Choroid plexus epithelial cell (primary cell): ENCODE results near the gene UQCRH.
A peak's percentile ranks its signal among the peaks of the same experiment; 100 is the strongest.

Experiments used
- DNase-seq: peaks from one replicate; pipeline ENCODE4 v3.0.0-alpha.2; 2010; ENCODE audit warnings: low read depth
- H3K4me3 ChIP-seq: 2 replicates; pipeline ENCODE4 v1.5.1; 2011; ENCODE audit warnings: low read depth, mild to moderate bottlenecking, control low read depth, low read length, moderate library complexity
- TF ChIP-seq, protein P1 (sequence below): conservative IDR thresholded peaks from 2 replicates; pipeline ENCODE4 v1.5.1; 2011; ENCODE audit warnings: low read depth, mild to moderate bottlenecking, control low read depth, inconsistent platforms, low read length, moderate library complexity

UQCRH gene

DNA sequence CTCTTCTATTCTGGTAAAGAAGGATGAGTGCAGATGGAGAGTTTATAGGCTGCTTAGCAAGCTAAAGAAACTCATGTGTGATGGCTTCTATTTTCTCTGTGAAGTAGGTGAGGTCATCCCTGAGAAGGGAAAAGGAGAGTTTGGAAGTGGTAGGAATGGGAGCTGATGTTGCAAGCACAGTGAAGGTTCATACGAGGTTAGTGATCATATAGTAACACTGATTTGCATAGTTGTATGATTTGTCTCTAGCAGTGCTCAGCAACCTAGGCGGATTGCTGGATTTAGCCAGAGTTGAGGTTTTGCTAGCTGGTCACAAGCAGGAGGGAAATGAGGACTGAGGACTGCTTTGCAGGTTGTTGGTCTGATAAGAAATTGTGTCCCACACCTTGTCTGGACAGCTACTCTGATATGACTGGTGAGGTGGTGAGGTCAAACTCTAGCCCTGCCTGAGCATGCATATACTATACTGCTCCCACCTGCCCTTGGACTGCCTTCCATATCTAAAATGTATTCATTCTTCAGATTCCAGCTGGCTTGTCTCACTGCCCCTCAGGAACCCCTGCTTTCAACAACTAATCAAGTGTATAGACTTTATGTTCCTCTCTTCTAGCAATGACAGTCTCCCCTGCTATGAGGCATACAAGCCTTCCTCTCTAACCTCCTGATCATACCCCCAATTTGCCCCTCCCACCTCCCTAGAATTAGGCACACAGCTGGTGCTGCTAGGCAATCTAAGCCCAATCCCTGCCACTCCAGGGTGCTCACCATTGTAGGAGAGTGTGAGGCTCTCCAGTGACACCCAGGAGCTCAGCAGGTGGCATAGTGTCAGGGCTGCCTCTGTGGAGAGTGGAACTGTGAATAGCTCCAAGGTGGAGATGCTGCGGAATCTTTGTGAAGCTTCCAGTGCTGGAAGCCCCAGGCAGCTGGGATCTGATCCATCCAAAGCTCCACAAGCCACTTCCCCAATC is 18.6 kb upstream of the UQCRH start:
- DNase-seq = peak; percentile 28
- no peak overlapping the region for H3K4me3 ChIP-seq
- TF ChIP-seq, protein P1, sequence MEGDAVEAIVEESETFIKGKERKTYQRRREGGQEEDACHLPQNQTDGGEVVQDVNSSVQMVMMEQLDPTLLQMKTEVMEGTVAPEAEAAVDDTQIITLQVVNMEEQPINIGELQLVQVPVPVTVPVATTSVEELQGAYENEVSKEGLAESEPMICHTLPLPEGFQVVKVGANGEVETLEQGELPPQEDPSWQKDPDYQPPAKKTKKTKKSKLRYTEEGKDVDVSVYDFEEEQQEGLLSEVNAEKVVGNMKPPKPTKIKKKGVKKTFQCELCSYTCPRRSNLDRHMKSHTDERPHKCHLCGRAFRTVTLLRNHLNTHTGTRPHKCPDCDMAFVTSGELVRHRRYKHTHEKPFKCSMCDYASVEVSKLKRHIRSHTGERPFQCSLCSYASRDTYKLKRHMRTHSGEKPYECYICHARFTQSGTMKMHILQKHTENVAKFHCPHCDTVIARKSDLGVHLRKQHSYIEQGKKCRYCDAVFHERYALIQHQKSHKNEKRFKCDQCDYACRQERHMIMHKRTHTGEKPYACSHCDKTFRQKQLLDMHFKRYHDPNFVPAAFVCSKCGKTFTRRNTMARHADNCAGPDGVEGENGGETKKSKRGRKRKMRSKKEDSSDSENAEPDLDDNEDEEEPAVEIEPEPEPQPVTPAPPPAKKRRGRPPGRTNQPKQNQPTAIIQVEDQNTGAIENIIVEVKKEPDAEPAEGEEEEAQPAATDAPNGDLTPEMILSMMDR = no peak

DNA sequence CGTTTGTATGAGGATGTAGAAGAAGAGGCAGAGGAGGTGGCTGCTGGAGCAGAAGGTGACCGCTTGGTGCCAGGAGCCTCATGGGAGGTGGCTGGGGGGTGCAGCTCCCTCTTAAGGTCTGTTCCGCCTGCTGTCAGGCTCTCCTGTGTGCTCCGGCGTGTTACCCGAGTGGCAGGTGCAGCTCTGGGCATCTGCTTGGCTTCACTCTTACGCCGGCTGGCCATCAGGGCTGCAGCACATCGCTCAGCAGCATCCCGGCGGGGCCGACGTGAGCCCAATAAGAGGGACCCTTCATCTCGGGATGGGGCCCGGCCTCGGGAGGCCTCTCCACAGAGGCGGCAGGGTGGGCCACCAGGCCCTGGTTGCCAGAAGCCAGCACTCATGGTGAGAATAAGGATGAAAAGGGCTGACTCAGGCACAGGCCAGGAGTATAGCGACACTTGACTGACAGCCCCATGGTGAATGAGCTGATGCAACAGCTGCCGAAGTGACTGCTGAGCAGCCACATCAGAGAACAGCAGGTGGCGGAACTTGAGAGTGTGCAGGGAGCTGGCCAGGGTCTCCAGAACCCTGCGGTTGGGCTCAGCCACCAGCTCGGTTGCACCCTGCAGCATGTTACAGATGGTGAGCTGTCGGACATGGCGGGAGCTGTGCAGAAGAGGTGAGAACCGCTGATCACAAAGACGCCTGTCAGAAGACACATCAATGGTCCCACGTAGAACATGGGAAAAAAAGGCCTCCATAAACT is 17.6 kb upstream of the UQCRH start:
- no peak for DNase-seq
- no peak overlapping the region for H3K4me3 ChIP-seq
- TF ChIP-seq, protein P1 = no peak

DNA sequence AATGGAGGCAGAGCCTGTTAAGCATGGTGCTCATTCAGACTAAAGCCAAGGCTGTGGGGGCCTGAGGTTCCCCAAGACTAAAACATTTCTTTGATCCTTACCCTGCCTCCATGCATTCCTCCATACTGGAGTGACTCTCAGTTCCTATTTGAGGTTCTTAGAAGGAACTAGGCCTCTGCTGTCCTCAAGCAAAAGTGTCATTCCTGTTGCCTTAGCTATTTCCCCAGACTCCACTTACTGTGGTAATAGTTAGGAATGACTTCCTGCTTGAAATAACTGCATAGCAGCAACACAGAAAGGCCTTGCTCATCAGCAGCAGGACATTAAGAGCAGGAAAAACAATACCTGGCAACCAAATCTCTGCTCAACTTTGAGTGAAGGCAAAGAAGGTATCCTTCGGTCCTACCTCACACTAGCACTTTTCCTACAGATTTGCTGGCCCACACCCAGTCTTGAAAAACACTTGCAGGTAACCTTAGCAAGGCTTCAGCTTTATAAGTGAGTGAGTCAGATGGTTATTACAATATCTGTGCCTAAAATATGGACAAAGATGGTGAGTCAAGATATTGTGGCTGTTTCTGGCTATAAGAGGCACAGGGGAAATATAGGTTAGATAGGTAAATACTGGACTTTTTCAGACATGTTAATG is 14.9 kb upstream of the UQCRH start:
- no peak overlapping the region for H3K4me3 ChIP-seq
- TF ChIP-seq, protein P1 = no peak

DNA sequence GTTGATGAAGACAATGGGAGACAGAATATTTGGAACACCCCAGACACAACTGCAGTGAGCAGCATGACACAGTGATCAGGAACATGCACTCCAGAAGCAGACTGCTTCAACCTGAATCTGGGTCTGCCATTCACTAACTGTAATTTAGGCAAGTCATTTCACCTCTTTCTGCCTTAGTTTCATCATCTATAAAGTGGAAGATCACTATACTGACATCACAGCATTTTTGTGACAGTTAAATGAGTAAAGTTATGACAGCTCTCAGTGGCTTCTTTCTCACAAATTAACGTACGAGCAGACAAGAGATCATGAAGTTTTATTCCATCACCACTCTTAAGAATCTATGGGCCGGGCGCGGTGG is 14.4 kb upstream of the UQCRH start:
- DNase-seq = no peak

More for the DNA sequence above, 14.9 kb upstream of the UQCRH start:
- peak; percentile 69 for DNase-seq

DNA sequence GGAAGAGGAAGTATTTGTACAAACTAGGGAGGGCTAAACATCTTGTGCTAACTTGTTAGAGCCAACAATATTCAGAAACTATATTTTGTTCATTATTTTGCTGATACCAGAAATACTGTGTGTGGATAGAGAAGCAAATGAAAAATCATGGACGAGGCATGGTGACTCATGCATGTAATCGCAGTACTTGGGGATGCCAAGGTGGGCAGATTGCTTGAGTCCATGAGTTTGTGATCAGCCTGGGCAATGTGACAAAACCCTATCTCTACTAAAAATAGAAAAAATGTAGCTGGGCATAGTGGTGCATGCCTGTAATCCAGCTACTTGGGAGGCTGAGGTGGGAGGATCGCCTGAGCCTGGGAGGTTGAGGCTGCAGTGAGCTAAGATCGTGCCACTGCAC is 13.5 kb upstream of the UQCRH start:
- DNase-seq = no peak
- TF ChIP-seq, protein P1 = no peak
- H3K4me3 ChIP-seq = no peak overlapping the region

More for the DNA sequence above, 14.4 kb upstream of the UQCRH start:
- TF ChIP-seq, protein P1 = no peak
- H3K4me3 ChIP-seq = no peak overlapping the region

DNA sequence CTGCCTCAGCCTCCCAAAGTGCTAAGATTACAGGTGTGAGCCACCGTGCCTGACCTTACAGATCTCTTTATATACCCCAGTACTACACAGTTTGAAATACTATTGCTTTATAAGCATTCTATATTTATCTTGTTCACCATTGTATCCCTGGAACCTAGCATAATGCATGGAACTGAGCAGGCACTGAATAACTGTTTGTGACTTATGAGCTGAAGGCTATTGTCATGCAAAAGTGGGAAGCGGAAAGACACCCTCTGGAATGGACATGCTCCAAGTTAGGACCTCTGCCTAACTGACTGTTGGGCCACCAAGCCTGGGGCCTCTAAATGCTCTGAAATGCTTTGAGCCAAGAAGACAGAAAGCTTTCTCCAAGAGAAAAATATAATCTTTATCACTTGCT is 8.2 kb upstream of the UQCRH start:
- no peak overlapping the region for H3K4me3 ChIP-seq
- TF ChIP-seq, protein P1 = no peak
- DNase-seq = no peak
